Lung microvascular endothelial cell (primary cell): Measurements from ENCODE around the gene RSF1. TPM values are rescaled to one million over a fixed set of nuclear protein-coding genes. Genes with fewer than 3 reads are reported as not detected.

Experiments used
- DNase-seq, 2 donors: peaks; one replicate each; pipeline versions ENCODE4 v3.0.0 to v3.0.0-alpha.2; 2010; ENCODE audit warnings: low read depth in 2 of 2
- total RNA-seq: library from RNA; depleted of rRNA; stranded (reverse); fragments of >200 nt; gene quantifications from 2 replicates; pipeline ENCODE4 v1.2.1, GENCODE V29; 2014

Gene RSF1
- total RNA-seq, 1 donor from 2014 or later, result 20.4 TPM

DNA sequence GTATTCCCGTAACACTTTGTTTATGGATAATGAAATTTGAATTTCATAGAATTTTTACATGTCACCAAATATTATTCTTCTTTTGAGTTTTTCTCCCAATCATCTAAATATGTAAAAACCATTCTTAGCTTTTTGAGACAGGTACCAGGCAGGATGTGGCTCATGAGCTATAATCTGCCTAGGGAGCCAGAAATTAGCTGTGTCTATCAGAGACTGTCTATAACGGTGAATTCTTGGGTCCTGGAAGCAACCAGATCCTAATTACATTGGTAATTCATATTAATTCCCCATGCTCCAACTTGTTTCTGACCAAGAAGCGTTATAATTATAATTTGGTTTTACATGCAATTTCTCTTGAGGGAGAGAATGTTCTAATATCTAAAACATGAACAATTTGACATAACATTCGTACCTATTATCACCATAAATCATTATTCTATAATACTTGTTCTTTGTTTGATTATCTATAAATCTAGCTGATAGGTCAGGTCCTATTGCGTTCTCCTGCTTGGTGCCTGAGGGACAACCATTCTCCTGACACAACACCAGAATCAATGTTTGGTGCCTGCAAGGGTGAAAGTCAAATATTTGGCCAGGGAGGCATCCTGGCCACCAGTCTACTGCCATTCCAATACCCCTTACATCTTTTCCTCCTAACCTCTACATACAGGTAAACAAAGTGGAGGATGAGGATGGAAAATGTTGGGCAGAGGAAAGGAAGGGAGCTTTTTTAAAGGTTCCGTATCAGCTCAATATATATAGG lies 69.9 kb downstream of the RSF1 start:
- DNase-seq, result no peak

- no peak for DNase-seq
Observed at GRCh38 chr11:77749232-77749631, 71.3 kb downstream of the RSF1 start.

DNA sequence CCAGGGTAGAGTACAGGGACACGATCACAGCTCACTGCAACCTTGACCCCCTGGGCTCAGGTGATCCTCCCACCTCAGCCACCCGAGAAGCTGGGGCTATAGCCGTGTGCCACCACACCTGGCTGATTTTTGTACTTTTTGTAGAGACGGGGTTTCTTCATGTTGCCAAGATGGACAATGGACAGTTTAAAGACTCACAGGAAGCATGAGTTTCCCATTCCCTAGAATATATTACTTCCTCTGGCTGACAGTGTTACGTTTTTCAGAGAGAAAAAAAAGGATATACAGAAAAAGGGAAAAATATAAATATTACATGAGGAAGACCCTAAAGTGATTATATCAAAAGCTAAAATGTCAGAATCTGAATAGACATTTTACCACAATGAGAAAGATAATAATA lies 72.3 kb downstream of the RSF1 start:
- peak; percentile 57 to 60 for DNase-seq

- no peak for DNase-seq
Observed at GRCh38 chr11:77747381-77747969, 73.0 kb downstream of the RSF1 start.

DNA sequence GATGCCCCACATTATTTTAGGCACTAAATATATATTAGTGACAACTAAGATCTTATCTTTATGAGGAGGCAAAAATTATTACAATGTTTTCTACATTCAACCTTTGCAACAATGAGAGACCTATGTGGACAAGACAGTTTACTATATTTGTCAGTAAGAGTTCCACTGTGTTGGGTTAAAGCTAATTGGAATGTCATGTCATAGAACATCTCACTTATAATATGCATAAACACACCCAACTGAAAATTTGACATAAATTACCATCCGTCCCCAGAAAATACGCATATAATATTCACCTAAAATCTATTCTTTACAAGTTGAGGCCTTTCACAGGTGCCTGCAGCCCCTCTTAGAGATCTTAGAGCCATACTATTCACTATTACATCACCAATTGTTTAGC lies 84.0 kb downstream of the RSF1 start:
- DNase-seq, result no peak

DNA sequence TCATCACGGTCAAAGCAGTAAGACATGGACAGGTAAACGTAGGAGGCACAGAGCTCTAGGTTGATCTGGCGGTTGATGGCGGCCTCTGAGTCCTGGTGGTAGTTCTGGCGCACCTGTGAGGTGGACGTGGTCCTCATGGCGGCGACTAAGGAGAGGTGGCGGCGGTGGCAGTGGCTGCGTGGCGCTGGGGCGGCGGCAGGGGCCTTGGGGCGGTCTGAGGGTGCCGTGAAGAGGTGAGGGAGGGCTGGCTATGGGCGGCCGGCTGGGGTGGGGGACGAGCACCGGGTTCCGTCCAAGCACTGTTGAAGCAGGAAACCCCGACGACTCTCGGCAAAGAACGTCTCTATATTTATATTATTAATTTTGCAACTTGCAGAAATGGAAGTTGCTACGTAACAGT lies 85.6 kb downstream of the RSF1 start:
- no peak for DNase-seq

DNA sequence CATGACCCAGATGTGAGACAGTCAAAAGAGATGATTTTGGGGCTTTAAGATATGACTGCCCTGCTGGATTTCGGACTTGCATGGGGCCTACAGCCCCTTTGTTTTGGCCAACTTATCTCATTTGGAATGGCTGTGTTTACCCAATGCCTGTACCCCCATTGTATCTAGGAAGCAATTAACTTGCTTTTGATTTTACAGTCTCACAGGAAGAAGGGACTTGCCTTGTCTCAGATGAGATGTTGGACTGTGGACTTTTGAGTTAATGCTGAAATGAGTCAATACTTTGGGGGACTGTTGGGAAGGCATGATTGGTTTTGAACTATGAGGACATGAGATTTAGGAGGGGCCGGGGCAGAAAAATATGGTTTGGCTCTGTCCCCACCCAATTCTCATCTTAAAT lies 88.4 kb downstream of the RSF1 start:
- DNase-seq, result no peak

GRCh38 chr11:77730789-77731188 lies 89.7 kb downstream of the RSF1 start:
- DNase-seq, result no peak

GRCh38 chr11:77729063-77729462 lies 91.5 kb downstream of the RSF1 start:
- DNase-seq, result no peak

DNA sequence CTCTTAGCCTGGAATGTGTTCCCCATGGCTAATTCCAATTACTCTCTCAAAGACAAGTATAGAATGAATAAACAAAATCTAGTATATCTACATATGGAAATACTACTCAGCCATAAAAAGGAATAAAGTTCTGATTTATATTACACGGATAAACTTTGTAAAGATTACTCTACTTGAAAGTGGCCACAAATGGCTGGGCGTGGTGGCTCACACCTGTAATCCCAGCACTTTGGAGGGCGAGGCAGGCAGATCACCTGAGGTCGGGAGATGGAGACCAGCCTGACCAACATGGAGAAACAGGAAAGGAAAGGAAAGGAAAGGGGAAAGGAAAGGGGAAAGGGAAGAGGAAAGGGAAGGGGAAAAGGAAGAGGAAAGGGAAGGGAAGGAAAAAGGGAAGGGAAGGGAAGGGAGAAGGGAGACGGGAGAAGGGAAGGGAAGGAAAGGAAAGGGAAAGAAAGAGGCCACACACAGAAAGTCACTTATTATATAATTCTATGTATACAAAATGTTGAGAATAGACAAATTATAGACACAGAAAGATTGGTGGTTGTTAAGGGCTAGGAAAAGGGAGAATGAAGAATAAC lies 92.2 kb downstream of the RSF1 start:
- no peak for DNase-seq

- no peak for DNase-seq
Observed at GRCh38 chr11:77726524-77726923, 94.0 kb downstream of the RSF1 start.

- DNase-seq, result no peak
Observed at GRCh38 chr11:77725433-77725832, 95.1 kb downstream of the RSF1 start.

DNA sequence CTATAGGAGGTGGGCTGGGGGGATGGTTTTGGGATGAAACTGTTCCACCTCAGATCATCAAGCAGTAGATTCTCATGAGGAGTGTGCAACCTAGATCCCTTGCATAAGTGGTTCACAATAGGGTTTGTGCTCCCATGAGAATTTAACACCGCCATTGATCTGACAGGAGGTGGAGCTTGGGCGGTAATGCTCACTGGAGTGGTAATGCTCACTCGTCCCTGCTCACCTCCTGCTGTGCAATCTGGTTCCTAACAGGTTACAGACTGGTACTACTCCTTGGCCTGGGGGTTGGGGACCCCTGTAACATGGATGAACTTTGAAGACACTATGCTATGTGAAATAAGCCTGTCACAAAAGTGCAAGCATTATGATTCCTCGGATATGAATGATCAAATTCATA lies 95.9 kb downstream of the RSF1 start:
- DNase-seq, result no peak

DNA sequence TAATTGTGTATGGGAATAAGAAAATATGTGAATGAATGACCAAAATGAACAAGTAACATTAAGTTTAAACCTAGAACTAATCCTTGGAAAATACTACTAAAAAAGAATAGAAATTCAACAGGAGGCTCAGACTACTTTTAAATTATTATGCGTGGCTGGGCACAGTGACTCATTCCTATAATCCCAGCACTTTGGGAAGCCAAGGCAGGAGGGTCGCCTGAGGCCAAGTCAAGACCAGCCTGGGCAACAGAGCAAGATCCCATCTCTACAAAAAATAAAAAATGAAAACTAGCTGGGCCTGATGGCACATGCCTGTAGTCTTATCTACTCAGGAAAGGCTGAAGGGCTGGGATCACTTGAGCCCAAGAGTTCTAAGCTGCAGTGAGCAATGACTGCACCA lies 97.5 kb downstream of the RSF1 start:
- no peak for DNase-seq

DNA sequence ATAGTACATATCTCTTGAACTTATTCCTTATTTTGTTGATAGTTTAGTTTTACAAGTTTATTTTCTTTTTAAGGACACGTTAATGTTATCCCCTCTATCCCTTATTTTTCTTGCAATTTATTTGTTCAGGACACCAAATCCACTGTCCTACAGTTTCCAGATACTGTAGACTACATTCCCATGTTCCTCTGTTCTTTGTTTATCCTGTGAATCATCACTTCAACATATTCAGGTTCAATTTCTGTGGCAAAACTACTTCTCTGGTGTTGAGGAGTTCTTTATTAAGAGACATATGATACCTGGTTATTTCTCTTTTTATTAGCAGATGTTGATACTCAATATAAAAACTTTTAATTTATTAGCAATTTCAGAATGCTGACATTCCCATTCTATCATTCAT lies 110.2 kb downstream of the RSF1 start:
- peak; percentile 8 to 23 for DNase-seq

GRCh38 chr11:77705876-77706579 lies 114.5 kb downstream of the RSF1 start:
- DNase-seq, result no peak

GRCh38 chr11:77705195-77705875 lies 115.2 kb downstream of the RSF1 start:
- DNase-seq, result peak in 1 of 2 donors; percentile 17

- DNase-seq, result no peak
Observed at GRCh38 chr11:77704029-77704428, 116.5 kb downstream of the RSF1 start.

DNA sequence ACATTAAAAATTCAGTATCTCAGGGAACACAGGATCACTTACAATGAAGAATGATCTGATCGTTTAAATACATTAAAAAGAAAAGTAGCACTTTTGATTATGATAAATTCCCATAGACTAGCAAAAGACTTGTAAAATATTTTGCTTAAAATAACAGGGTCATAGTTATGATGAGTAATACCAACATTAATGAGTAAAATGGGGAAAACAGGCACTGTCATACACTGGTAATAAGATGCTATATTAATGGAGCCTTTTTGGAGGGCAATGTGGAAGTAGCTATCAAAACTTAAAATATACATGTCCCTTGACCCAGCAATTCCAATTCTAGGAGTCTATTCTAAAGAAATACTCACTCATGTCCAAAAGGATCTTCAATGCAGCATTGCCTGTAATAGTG lies 121.1 kb downstream of the RSF1 start:
- no peak for DNase-seq

- no peak for DNase-seq
Observed at GRCh38 chr11:77698896-77699295, 121.6 kb downstream of the RSF1 start.

DNA sequence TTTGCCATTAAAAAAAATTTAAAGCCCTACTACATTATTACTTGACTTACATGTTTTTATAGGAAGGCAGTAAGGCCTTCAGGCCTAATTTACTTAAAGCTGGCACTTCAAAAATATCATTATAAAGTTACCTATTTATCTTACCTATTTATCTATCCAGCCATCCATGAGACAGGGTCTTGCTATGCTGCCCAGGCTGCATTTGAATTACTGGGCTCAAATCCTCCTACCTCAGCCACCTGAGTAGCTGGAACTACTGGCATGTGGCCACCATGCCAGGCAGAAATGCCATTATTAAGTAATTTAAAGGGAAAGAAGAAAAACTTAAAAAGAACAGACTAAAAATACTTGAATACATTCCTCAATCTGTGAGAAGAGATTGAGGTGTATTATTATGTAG lies 122.7 kb downstream of the RSF1 start:
- no peak for DNase-seq

GRCh38 chr11:77695417-77695816 lies 125.1 kb downstream of the RSF1 start:
- peak in 1 of 2 donors; percentile 41 for DNase-seq
